ENCODE measurements around the gene ME3. TPM values are rescaled to one million over a fixed set of nuclear protein-coding genes. Genes with fewer than 3 reads are reported as not detected.

ME3 gene
- total and polyA plus RNA-seq, 2 experiments from 2014 or later: 7.5 to 10.9 TPM

DNA sequence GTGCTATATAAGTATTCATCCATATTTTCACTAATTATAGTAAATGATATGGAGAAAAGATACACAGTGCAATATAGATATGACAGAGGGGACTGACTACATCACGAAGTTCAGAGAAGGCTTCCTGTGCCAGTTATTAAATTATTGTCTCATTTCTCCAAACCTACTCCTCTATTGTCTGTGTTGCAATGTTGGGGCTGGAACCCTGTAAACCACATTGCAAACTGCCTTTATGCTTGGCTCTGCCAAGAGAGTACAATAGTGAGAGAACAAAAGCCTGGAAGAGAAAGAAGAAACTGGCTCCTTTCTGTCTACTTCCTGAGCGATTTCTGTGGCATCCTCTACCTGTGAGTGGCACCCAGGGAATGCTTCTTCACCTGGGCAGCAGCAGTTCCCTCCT is 46.4 kb downstream of the ME3 start:
- in situ Hi-C loops (cut with MboI): no loop called here
- WGBS, 2 experiments (ENCODE audit: low coverage in 1 of 2, low lambda C conversion rate in 2 of 2, missing lambda C conversion rate in 2 of 2): 39 to 43% methylated on average over 2 of the region's 2 CpGs
- H3K36me3 ChIP-seq (ENCODE audit: low read depth): no peaks in the 10 kb centered on the region

DNA sequence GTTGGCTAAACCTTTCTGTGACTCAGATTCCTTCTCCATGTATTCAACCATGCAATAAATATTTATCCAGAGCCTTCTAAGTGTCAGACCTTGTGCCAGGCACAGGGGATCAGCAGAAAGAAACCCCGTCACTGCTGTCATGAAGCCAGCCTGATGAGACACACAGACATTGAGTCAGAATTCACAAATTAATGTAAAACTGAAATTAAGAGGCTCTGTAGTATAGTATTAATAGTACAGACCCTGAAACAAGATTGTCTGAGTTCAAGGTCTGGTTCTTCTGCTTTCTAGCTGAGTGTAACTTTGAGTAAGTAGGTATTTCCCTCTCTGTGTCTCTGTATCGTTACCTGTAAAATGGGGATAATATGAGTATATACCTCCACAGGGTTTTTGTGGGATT is 46.9 kb downstream of the ME3 start:
- no peak for TF ChIP-seq EZH2 (IDR thresholded peaks at IDR 0.05; ENCODE audit: insufficient read depth, poor library complexity, severe bottlenecking)
- TF ChIP-seq EZH2phosphoT487 (IDR thresholded peaks at IDR 0.05; ENCODE audit: insufficient read depth, low read depth): no peak
- WGBS, 2 experiments (ENCODE audit: low coverage in 1 of 2, low lambda C conversion rate in 2 of 2, missing lambda C conversion rate in 2 of 2): 35 to 44% methylated on average over 2 of the region's 2 CpGs
- H3K9me2 ChIP-seq (ENCODE audit: insufficient read depth): no peaks in the 10 kb centered on the region
- no peaks in the 10 kb centered on the region for H3K27me3 ChIP-seq (replicated peaks; ENCODE audit: insufficient read depth)
- 0 out of 2 replicates have a peak overlapping the region, but pooled peaks have one; percentile 12 for H3K27ac ChIP-seq
- no peak overlapping the region for H3K9ac ChIP-seq
- H3F3A ChIP-seq (ENCODE audit: insufficient read depth): peaks cover 36% of the 10 kb centered on the region
- no peaks in the 10 kb centered on the region for H3K9me3 ChIP-seq (ENCODE audit: low read depth)
- no peaks in the 10 kb centered on the region for H3K36me3 ChIP-seq (ENCODE audit: low read depth)
- peak; percentile 59 for DNase-seq
- H2AFZ ChIP-seq: no peak overlapping the region
- peak overlapping the region; percentile 8 for H3K4me2 ChIP-seq (ENCODE audit: unreplicated experiment)
- no peaks in the 10 kb centered on the region for H4K20me1 ChIP-seq (ENCODE audit: insufficient read depth)
- no peak overlapping the region for H3K4me3 ChIP-seq
- in situ Hi-C loops (cut with MboI): no loop called here
- H3K79me2 ChIP-seq (ENCODE audit: insufficient read depth): no peaks in the 10 kb centered on the region
- peaks cover 81% of the 10 kb centered on the region for H3K4me1 ChIP-seq (ENCODE audit: insufficient read depth)

More for the DNA sequence above, 46.4 kb downstream of the ME3 start:
- H3F3A ChIP-seq (ENCODE audit: insufficient read depth): peaks cover 36% of the 10 kb centered on the region
- no peaks in the 10 kb centered on the region for H3K27me3 ChIP-seq (replicated peaks; ENCODE audit: insufficient read depth)
- no peaks in the 10 kb centered on the region for H3K79me2 ChIP-seq (ENCODE audit: insufficient read depth)
- TF ChIP-seq EZH2 (IDR thresholded peaks at IDR 0.05; ENCODE audit: insufficient read depth, poor library complexity, severe bottlenecking) (no peak), EZH2phosphoT487 (IDR thresholded peaks at IDR 0.05; ENCODE audit: insufficient read depth, low read depth) (no peak)
- DNase-seq: peak; percentile 49
- H3K4me2 ChIP-seq (ENCODE audit: unreplicated experiment): no peak overlapping the region
- H2AFZ ChIP-seq: no peak overlapping the region
- peaks cover 77% of the 10 kb centered on the region for H3K4me1 ChIP-seq (ENCODE audit: insufficient read depth)
- H3K4me3 ChIP-seq: no peak overlapping the region
- H3K9ac ChIP-seq: no peak overlapping the region
- no peaks in the 10 kb centered on the region for H3K9me3 ChIP-seq (ENCODE audit: low read depth)
- no peaks in the 10 kb centered on the region for H3K9me2 ChIP-seq (ENCODE audit: insufficient read depth)
- H4K20me1 ChIP-seq (ENCODE audit: insufficient read depth): no peaks in the 10 kb centered on the region
- H3K27ac ChIP-seq: 0 out of 2 replicates have a peak overlapping the region, but pooled peaks have one; percentile 12

DNA sequence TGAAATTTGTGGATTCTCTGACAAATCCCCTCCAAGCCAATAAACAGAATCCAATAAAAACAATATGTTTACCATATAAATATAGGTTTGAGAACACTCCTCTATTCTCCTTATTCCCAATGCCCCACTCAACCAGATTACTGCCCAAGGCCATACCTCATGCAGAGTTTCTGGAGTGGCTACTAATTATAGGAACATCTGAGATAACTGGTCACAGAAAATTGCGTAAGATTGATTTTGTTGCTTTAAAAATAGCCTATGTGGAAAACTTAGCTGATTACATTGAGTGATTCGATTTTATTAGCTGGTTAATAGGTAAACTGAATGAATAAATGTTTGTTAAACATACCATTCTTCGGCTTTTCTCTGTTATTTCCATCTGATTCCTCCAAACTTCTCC is 48.0 kb downstream of the ME3 start:
- Histone ChIP-seq H3K36me3 (ENCODE audit: low read depth) (no peaks in the 10 kb centered on the region), H3F3A (ENCODE audit: insufficient read depth) (peaks cover 36% of the 10 kb centered on the region), H3K9me3 (ENCODE audit: low read depth) (no peaks in the 10 kb centered on the region), H3K4me2 (ENCODE audit: unreplicated experiment) (no peak overlapping the region), H3K9me2 (ENCODE audit: insufficient read depth) (no peaks in the 10 kb centered on the region), H3K79me2 (ENCODE audit: insufficient read depth) (no peaks in the 10 kb centered on the region), H3K4me3 (no peak overlapping the region), H3K4me1 (ENCODE audit: insufficient read depth) (peaks cover 78% of the 10 kb centered on the region), H4K20me1 (ENCODE audit: insufficient read depth) (no peaks in the 10 kb centered on the region), H3K27me3 (replicated peaks; ENCODE audit: insufficient read depth) (no peaks in the 10 kb centered on the region), H3K27ac (no peak overlapping the region), H3K9ac (no peak overlapping the region), H2AFZ (no peak overlapping the region)
- WGBS, 2 experiments (ENCODE audit: low coverage in 1 of 2, low lambda C conversion rate in 2 of 2, missing lambda C conversion rate in 2 of 2): 60 to 64% methylated on average over 3 of the region's 3 CpGs
- DNase-seq: peak; percentile 32
- no peak for TF ChIP-seq EZH2phosphoT487 (IDR thresholded peaks at IDR 0.05; ENCODE audit: insufficient read depth, low read depth)
- no peak for TF ChIP-seq EZH2 (IDR thresholded peaks at IDR 0.05; ENCODE audit: insufficient read depth, poor library complexity, severe bottlenecking)
- in situ Hi-C loops (cut with MboI): no loop called here

DNA sequence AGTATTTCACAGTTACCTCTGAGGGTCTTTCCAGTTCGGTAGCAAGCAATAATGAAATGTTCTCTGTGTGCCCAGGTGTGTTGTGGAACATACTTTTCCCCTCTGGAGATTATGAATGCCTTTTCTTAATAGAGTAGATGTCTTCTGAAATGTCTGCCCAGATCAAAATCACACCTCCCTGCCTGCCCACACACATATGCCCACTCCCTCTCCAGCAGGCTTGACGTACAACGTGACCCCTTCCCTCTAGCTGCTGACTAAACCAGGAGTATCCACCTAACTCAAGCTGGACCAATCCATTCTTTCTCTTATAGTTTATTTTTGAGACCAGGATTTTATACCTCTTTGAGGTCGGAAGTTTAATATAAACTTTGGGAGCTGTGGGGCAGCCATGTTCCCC is 48.7 kb downstream of the ME3 start:
- Histone ChIP-seq H3K27me3 (replicated peaks; ENCODE audit: insufficient read depth) (no peaks in the 10 kb centered on the region), H3K9me2 (ENCODE audit: insufficient read depth) (no peaks in the 10 kb centered on the region), H2AFZ (no peak overlapping the region), H3K9me3 (ENCODE audit: low read depth) (no peaks in the 10 kb centered on the region), H3K27ac (peak overlapping the region; percentile 71), H4K20me1 (ENCODE audit: insufficient read depth) (no peaks in the 10 kb centered on the region), H3K4me1 (ENCODE audit: insufficient read depth) (peaks cover 75% of the 10 kb centered on the region), H3K36me3 (ENCODE audit: low read depth) (no peaks in the 10 kb centered on the region), H3K79me2 (ENCODE audit: insufficient read depth) (no peaks in the 10 kb centered on the region), H3K9ac (peak overlapping the region; percentile 18; the same call in 1 of the 2 replicates), H3F3A (ENCODE audit: insufficient read depth) (peaks cover 34% of the 10 kb centered on the region), H3K4me3 (no peak overlapping the region), H3K4me2 (ENCODE audit: unreplicated experiment) (peak overlapping the region; percentile 26)
- in situ Hi-C loops (cut with MboI): no loop called here
- WGBS, 2 experiments (ENCODE audit: low coverage in 1 of 2, low lambda C conversion rate in 2 of 2, missing lambda C conversion rate in 2 of 2): 88% methylated on average over 4 of the region's 4 CpGs
- no peak for DNase-seq
- TF ChIP-seq EZH2phosphoT487 (IDR thresholded peaks at IDR 0.05; ENCODE audit: insufficient read depth, low read depth) (no peak), EZH2 (IDR thresholded peaks at IDR 0.05; ENCODE audit: insufficient read depth, poor library complexity, severe bottlenecking) (no peak)

Data from GM23248 (cell line).